ENCODE measurements around the gene SHISA6. TPM values are rescaled to one million over a fixed set of nuclear protein-coding genes. Genes with fewer than 3 reads are reported as not detected.

Gene SHISA6
- total RNA-seq, 1 donor from 2014 or later = 12.6 TPM

DNA sequence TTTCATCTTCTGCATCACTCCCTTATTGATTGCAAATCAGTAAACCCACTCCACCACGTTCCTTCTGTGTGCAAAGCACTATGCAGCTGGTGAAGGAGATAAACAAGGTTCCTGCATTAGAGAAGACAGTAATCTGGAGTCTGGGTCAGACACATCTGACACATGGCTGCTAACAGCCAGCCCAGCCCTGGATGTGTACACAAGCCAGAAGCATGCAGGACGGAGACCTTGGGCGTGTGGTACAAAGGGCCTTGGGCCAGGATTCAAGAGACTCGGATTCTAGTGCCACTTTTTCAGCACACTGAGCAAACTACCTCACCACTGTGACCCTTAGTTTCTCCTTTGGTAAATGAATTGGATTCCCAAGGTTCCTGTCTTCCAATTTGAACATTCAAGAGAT is 270.7 kb downstream of the SHISA6 start:
- H3K36me3 Mint-ChIP-seq (ENCODE audit: unreplicated experiment) = no peaks in the 10 kb centered on the region
- H3K4me3 Mint-ChIP-seq (ENCODE audit: unreplicated experiment) = no peak overlapping the region
- TF ChIP-seq, protein P1, sequence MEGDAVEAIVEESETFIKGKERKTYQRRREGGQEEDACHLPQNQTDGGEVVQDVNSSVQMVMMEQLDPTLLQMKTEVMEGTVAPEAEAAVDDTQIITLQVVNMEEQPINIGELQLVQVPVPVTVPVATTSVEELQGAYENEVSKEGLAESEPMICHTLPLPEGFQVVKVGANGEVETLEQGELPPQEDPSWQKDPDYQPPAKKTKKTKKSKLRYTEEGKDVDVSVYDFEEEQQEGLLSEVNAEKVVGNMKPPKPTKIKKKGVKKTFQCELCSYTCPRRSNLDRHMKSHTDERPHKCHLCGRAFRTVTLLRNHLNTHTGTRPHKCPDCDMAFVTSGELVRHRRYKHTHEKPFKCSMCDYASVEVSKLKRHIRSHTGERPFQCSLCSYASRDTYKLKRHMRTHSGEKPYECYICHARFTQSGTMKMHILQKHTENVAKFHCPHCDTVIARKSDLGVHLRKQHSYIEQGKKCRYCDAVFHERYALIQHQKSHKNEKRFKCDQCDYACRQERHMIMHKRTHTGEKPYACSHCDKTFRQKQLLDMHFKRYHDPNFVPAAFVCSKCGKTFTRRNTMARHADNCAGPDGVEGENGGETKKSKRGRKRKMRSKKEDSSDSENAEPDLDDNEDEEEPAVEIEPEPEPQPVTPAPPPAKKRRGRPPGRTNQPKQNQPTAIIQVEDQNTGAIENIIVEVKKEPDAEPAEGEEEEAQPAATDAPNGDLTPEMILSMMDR (IDR thresholded peaks at IDR 0.05; ENCODE audit: partially characterized antibody, unreplicated experiment) = no peak
- peaks cover 4% of the 10 kb centered on the region for H3K4me1 Mint-ChIP-seq (ENCODE audit: low read depth, unreplicated experiment)
- no peak for DNase-seq
- peaks cover 2% of the 10 kb centered on the region for H3K9me3 Mint-ChIP-seq (ENCODE audit: unreplicated experiment)
- H3K27me3 Mint-ChIP-seq (ENCODE audit: unreplicated experiment) = peaks cover 6% of the 10 kb centered on the region
- no peak overlapping the region for H3K27ac Mint-ChIP-seq (ENCODE audit: unreplicated experiment)

DNA sequence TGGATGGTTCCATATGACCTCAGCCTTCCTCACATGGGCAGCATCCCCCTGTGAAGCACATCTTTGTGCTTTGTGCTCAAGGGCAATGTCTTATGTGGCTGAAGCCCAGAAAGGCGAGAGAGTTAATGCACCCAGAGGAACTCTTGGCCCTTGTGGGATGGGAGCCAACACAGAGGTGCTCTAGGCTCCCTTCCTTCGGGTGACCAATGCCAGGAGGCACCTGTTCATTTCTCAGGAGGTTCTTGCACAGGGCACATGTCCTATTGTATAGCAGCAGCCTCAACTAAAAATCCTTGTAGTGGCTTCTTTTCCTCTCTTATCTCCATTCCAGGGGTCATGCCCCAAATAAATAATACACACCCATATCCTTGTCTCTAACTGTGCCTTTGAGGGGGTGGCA is 273.6 kb downstream of the SHISA6 start:
- TF ChIP-seq, protein P1 (IDR thresholded peaks at IDR 0.05; ENCODE audit: partially characterized antibody, unreplicated experiment) = no peak
- Mint-ChIP-seq H3K27me3 (ENCODE audit: unreplicated experiment) (peaks cover 2% of the 10 kb centered on the region), H3K9me3 (ENCODE audit: unreplicated experiment) (no peaks in the 10 kb centered on the region), H3K4me3 (ENCODE audit: unreplicated experiment) (no peak overlapping the region), H3K36me3 (ENCODE audit: unreplicated experiment) (no peaks in the 10 kb centered on the region), H3K27ac (ENCODE audit: unreplicated experiment) (no peak overlapping the region), H3K4me1 (ENCODE audit: low read depth, unreplicated experiment) (no peaks in the 10 kb centered on the region)
- DNase-seq = no peak

DNA sequence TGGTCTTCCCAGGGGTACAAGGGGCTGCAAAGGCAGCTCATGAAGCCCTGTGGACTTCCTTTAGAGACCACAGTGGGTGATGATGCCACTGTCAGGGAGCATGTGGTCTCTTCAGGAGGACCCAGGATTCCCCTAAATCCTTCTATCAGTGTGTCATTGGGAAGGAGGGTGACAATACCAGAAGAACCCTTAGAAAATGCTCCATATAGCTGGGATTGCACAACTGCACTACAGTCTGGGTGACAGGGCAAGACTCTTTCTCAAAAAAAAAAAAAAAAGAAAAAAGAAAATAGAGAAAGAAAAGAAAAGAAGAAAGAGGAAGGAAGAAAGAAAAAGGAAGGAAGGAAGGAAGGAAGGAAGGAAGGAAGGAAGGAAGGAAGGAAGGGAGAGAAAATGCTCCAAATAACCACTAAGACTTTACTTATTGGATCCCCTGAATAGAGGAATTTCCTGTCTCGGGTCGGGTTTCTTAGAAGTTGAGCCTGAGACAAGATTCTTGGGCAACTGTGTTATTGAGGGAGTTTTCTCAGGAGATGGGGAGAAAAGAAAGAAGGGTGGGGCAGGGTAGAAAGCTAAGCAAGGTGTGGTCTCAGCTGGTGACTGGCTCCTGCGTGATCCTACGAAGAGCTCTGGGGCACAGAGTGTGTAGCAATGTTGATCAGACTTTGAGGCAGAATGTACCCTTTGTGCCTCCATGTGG is 274.1 kb downstream of the SHISA6 start:
- Mint-ChIP-seq H3K27me3 (ENCODE audit: unreplicated experiment) (peaks cover 2% of the 10 kb centered on the region), H3K4me3 (ENCODE audit: unreplicated experiment) (no peak overlapping the region), H3K36me3 (ENCODE audit: unreplicated experiment) (no peaks in the 10 kb centered on the region), H3K4me1 (ENCODE audit: low read depth, unreplicated experiment) (no peaks in the 10 kb centered on the region), H3K9me3 (ENCODE audit: unreplicated experiment) (no peaks in the 10 kb centered on the region), H3K27ac (ENCODE audit: unreplicated experiment) (no peak overlapping the region)
- DNase-seq = no peak
- TF ChIP-seq, protein P1 (IDR thresholded peaks at IDR 0.05; ENCODE audit: partially characterized antibody, unreplicated experiment) = no peak

DNA sequence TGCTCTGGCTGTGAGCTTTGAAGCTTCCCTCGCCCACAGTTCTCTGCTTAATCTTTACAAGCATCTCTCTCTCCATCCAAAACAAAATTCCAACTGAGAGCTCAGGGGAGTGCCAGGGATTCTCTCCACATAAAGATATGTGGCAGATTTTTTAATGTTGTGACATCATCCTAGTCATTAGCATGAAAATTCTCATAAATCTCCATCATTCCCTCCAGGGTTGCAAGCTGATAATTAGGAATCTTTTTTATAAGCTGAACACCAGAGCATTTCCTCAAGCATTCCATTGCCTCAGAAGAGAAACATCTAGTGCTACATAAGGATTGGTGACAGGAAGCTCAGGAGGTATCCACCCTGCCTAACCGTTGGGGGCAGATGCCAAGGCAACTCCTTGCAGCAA is 274.9 kb downstream of the SHISA6 start:
- Mint-ChIP-seq H3K9me3 (ENCODE audit: unreplicated experiment) (no peaks in the 10 kb centered on the region), H3K4me3 (ENCODE audit: unreplicated experiment) (no peak overlapping the region), H3K36me3 (ENCODE audit: unreplicated experiment) (no peaks in the 10 kb centered on the region), H3K4me1 (ENCODE audit: low read depth, unreplicated experiment) (no peaks in the 10 kb centered on the region), H3K27ac (ENCODE audit: unreplicated experiment) (no peak overlapping the region), H3K27me3 (ENCODE audit: unreplicated experiment) (peaks cover 2% of the 10 kb centered on the region)
- DNase-seq = no peak
- TF ChIP-seq, protein P1 (IDR thresholded peaks at IDR 0.05; ENCODE audit: partially characterized antibody, unreplicated experiment) = no peak

DNA sequence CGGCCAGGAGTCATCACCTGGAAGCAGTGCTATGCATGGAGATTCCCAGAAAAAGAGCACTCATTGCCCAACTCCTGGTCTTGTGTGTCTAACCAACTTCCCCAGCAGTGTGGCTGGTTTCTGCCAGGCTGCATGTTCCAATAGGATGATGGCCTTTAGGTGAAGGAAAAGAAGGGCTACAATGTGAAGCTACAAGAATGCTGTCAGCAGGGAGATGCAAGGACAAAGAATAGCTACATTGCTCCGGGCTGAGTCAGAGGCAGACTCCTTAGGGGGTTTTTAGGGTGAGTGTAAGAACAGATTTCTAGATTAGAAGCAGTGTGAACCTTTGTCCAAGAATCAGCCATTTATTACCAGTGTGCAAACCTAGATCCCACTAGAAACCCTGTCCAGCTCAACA is 294.2 kb downstream of the SHISA6 start:
- H3K4me1 Mint-ChIP-seq (ENCODE audit: low read depth, unreplicated experiment) = peaks cover 2% of the 10 kb centered on the region
- H3K36me3 Mint-ChIP-seq (ENCODE audit: unreplicated experiment) = peaks cover 4% of the 10 kb centered on the region
- H3K27me3 Mint-ChIP-seq (ENCODE audit: unreplicated experiment) = peaks cover 4% of the 10 kb centered on the region
- TF ChIP-seq, protein P1 (IDR thresholded peaks at IDR 0.05; ENCODE audit: partially characterized antibody, unreplicated experiment) = no peak
- DNase-seq = no peak
- no peak overlapping the region for H3K27ac Mint-ChIP-seq (ENCODE audit: unreplicated experiment)
- H3K9me3 Mint-ChIP-seq (ENCODE audit: unreplicated experiment) = no peaks in the 10 kb centered on the region
- no peak overlapping the region for H3K4me3 Mint-ChIP-seq (ENCODE audit: unreplicated experiment)
